ELR (cell line): ENCODE results near the gene ARHGAP45.
A peak's percentile ranks its signal among the peaks of the same experiment; 100 is the strongest.

Experiments
- DNase-seq: peaks from one replicate; pipeline ENCODE4 v3.0.0-alpha.2; 2015; ENCODE audit warnings: low read depth

Gene ARHGAP45

GRCh38 chr19:1070576-1070930, 3.6 kb downstream of the ARHGAP45 start:
- no peak for DNase-seq

- DNase-seq = no peak
Observed at GRCh38 chr19:1070931-1071791, 4.2 kb downstream of the ARHGAP45 start.

- no peak for DNase-seq
Observed at GRCh38 chr19:1072371-1073015, 5.5 kb downstream of the ARHGAP45 start.

- DNase-seq = no peak
Observed at GRCh38 chr19:1073063-1073955, 6.3 kb downstream of the ARHGAP45 start.

- no peak for DNase-seq
Observed at GRCh38 chr19:1073956-1074517, 7.1 kb downstream of the ARHGAP45 start.

GRCh38 chr19:1074544-1075283, 7.7 kb downstream of the ARHGAP45 start:
- no peak for DNase-seq

GRCh38 chr19:1076046-1076386, 9.0 kb downstream of the ARHGAP45 start:
- DNase-seq = no peak

GRCh38 chr19:1076951-1077350, 10.0 kb downstream of the ARHGAP45 start:
- no peak for DNase-seq

GRCh38 chr19:1079566-1080111, 12.7 kb downstream of the ARHGAP45 start:
- DNase-seq = no peak

- no peak for DNase-seq
Observed at GRCh38 chr19:1080360-1081161, 13.6 kb downstream of the ARHGAP45 start.

GRCh38 chr19:1081301-1082164, 14.6 kb downstream of the ARHGAP45 start:
- no peak for DNase-seq

GRCh38 chr19:1082165-1082927, 15.4 kb downstream of the ARHGAP45 start:
- peak; percentile 68 for DNase-seq

- DNase-seq = no peak
Observed at GRCh38 chr19:1082928-1083816, 16.2 kb downstream of the ARHGAP45 start.

- no peak for DNase-seq
Observed at GRCh38 chr19:1084024-1084868, 17.3 kb downstream of the ARHGAP45 start.

GRCh38 chr19:1085053-1085658, 18.2 kb downstream of the ARHGAP45 start:
- no peak for DNase-seq
